K562 (cell line): Measurements from ENCODE around the gene AMBRA1. TPM values are rescaled to one million over a fixed set of nuclear protein-coding genes. Genes with fewer than 3 reads are reported as not detected.

Experiments used
- BDP1 ChIP-seq: IDR thresholded peaks from 3 replicates; pipeline ENCODE4 v1.6.1; 2011; ENCODE audit not compliant: insufficient read length, insufficient read depth
- CBFB ChIP-seq: sonication (generic); formaldehyde crosslinking; IDR thresholded peaks from 2 replicates; pipeline ENCODE4 v1.4.0; 2020; ENCODE audit warnings: mild to moderate bottlenecking, missing genetic modification reagents
- CGGBP1 ChIP-seq: fragments of 250-450 bp; sonication (Bioruptor Pico); IDR thresholded peaks from 2 replicates; pipeline ENCODE4 v1.9.0; 2021; ENCODE audit warnings: mild to moderate bottlenecking
- GABPB1 ChIP-seq: sonication (generic); formaldehyde crosslinking; IDR thresholded peaks from 2 replicates; pipeline ENCODE4 v1.8.0; 2022; ENCODE audit warnings: mild to moderate bottlenecking, missing genetic modification reagents
- GABPB2 ChIP-seq: fragments of 250-450 bp; sonication (Bioruptor Pico); conservative IDR thresholded peaks from 2 replicates; pipeline ENCODE4 v1.5.1; 2021; ENCODE audit warnings: mild to moderate bottlenecking
- MAZ ChIP-seq, 2 experiments: fragments of 450-650 bp in 1 of 2; sonication (generic) in 1 of 2; formaldehyde crosslinking; IDR thresholded peaks in 1 of 2; conservative IDR thresholded peaks in 1 of 2; 2 replicates each; pipeline versions ENCODE4 v1.4.0 to v1.5.0; 2020; ENCODE audit warnings: mild to moderate bottlenecking in 1 of 2, missing genetic modification reagents in 1 of 2
- MEF2A ChIP-seq: IDR thresholded peaks from 2 replicates; pipeline ENCODE4 v1.6.1; 2011; ENCODE audit warnings: low read depth, mild to moderate bottlenecking, low read length, moderate library complexity; ENCODE audit not compliant: control insufficient read depth
- MIER1 ChIP-seq: fragments of 450-650 bp; IDR thresholded peaks from 2 replicates; pipeline ENCODE4 v1.6.1; 2016; ENCODE audit warnings: antibody characterized with exemption, mild to moderate bottlenecking, low read depth
- NR2C1 ChIP-seq, 2 experiments: fragments of 450-650 bp; IDR thresholded peaks; 2 replicates each; pipeline ENCODE4 v1.6.1; 2017; ENCODE audit warnings: mild to moderate bottlenecking in 2 of 2, antibody characterized with exemption in 1 of 2, inconsistent platforms in 1 of 2, missing compliant biosample characterization in 1 of 2, missing genetic modification characterization in 1 of 2
- NR2C2 ChIP-seq, 2 experiments: fragments of 200-800 bp in 1 of 2; sonication (Bioruptor generic) in 1 of 2; sonication (generic) in 1 of 2; formaldehyde crosslinking in 1 of 2; IDR thresholded peaks; 2 replicates each; pipeline versions ENCODE4 v1.6.1 to v1.8.0; 2016 to 2022; ENCODE audit warnings: mild to moderate bottlenecking in 1 of 2, missing compliant biosample characterization in 1 of 2, missing genetic modification characterization in 1 of 2, missing genetic modification reagents in 1 of 2
- RFX5 ChIP-seq: IDR thresholded peaks from 2 replicates; pipeline ENCODE4 v1.6.1; 2011; ENCODE audit warnings: low read depth, mild to moderate bottlenecking, improper control_type of control experiment, low read length
- SIX5 ChIP-seq, 2 experiments: IDR thresholded peaks; 2 replicates each; pipeline ENCODE4 v1.6.1; 2011; ENCODE audit warnings: low read length in 2 of 2, borderline replicate concordance in 1 of 2, low read depth in 1 of 2, mild to moderate bottlenecking in 1 of 2, moderate library complexity in 1 of 2; ENCODE audit not compliant: insufficient read depth in 1 of 2
- SMARCA4 ChIP-seq: fragments of 450-650 bp; IDR thresholded peaks from 2 replicates; pipeline ENCODE4 v1.6.1; 2016
- SMARCB1 ChIP-seq: IDR thresholded peaks from 2 replicates; pipeline ENCODE4 v1.6.1; 2011; ENCODE audit warnings: improper control_type of control experiment, low read depth; ENCODE audit not compliant: insufficient read length
- TAF1 ChIP-seq: IDR thresholded peaks from 2 replicates; pipeline ENCODE4 v1.6.1; 2011; ENCODE audit warnings: mild to moderate bottlenecking, low read length, moderate library complexity; ENCODE audit not compliant: insufficient read depth, control insufficient read depth, severe bottlenecking; ENCODE audit errors: extremely low read depth
- ZNF143 ChIP-seq: sonication (generic); formaldehyde crosslinking; IDR thresholded peaks from 2 replicates; pipeline ENCODE4 v1.9.0; 2022; ENCODE audit warnings: mild to moderate bottlenecking, missing genetic modification reagents
- ZNF175 ChIP-seq: fragments of 200-800 bp; sonication (Bioruptor generic); IDR thresholded peaks from 2 replicates; pipeline ENCODE4 v1.6.1; 2016; ENCODE audit warnings: low read depth, mild to moderate bottlenecking, missing genetic modification characterization, missing compliant biosample characterization
- polyA plus RNA-seq, 8 experiments: library from polyadenylated mRNA; depleted of rRNA in 4 of 8; stranded (reverse) in 5 of 8; unstranded in 3 of 8; fragments of >200 nt; fragmentation: Nextera tagmentation in 2 of 8; fragmentation: Illumina TruSeq in 1 of 8; extraction: Ambion mirVana in 2 of 8; extraction: Trizol in 1 of 8; gene quantifications; 2 replicates each; pipeline versions ENCODE4 v1.2.1 to v1.2.3, GENCODE V29; 2011 to 2014; ENCODE audit warnings: inconsistent platforms in 1 of 8, missing spikeins in 1 of 8
- total RNA-seq, 7 experiments: library from RNA; depleted of rRNA in 6 of 7; stranded (reverse); fragments of >200 nt in 6 of 7; fragmentation: Illumina TruSeq in 2 of 7; extraction: Trizol in 2 of 7; gene quantifications; 2 replicates each; pipeline versions ENCODE4 v1.2.1 to v1.2.3, GENCODE V29; 2011 to 2021; ENCODE audit warnings: low replicate concordance in 1 of 7
- TF ChIP-seq, protein P1 (sequence below): fragments of 250-450 bp; sonication (Bioruptor Pico); IDR thresholded peaks from 2 replicates; pipeline ENCODE4 v1.6.1; 2021; ENCODE audit warnings: mild to moderate bottlenecking
- TF ChIP-seq, protein P2 (sequence below): fragments of 450-650 bp; IDR thresholded peaks from 2 replicates; pipeline ENCODE4 v1.6.1; 2016
- TF ChIP-seq, protein P3 (sequence below): fragments of 450-650 bp; IDR thresholded peaks from 2 replicates; pipeline ENCODE4 v1.6.1; 2016; ENCODE audit warnings: mild to moderate bottlenecking
- TF ChIP-seq, protein P4 (sequence below), 3 experiments: fragments of 200-800 bp in 1 of 3; sonication (Bioruptor generic) in 1 of 3; sonication (generic) in 1 of 3; formaldehyde crosslinking in 1 of 3; IDR thresholded peaks; 2 replicates each; pipeline versions ENCODE4 v1.6.1 to v1.8.0; 2016 to 2022; ENCODE audit warnings: mild to moderate bottlenecking in 2 of 3, missing compliant biosample characterization in 2 of 3, missing genetic modification characterization in 2 of 3, missing genetic modification reagents in 1 of 3

The AMBRA1 gene
- total and polyA plus RNA-seq, 9 of the 15 experiments (the other 6 are each of a cell fraction or from before 2014, with no cell fraction given) = 0.15 to 24.5 (median 13.0) TPM

GRCh38 chr11:46380340-46381047 lies 213.3 kb downstream of the AMBRA1 start (continued):
- no peak for TF ChIP-seq BDP1
- no peak for TF ChIP-seq ZNF143 (CRISPR knock-in tag)
- TF ChIP-seq TAF1 = no peak
- no peak for TF ChIP-seq NR2C1 (IDR thresholded peaks at IDR 0.05)
- TF ChIP-seq NR2C1 (tag; IDR thresholded peaks at IDR 0.05) = peak; percentile 59
- TF ChIP-seq, protein P1, sequence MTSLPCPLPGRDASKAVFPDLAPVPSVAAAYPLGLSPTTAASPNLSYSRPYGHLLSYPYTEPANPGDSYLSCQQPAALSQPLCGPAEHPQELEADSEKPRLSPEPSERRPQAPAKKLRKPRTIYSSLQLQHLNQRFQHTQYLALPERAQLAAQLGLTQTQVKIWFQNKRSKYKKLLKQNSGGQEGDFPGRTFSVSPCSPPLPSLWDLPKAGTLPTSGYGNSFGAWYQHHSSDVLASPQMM = no peak
- no peak for TF ChIP-seq CGGBP1 (CRISPR knock-in tag)
- TF ChIP-seq CBFB (CRISPR knock-in tag) = no peak
- TF ChIP-seq, protein P2, sequence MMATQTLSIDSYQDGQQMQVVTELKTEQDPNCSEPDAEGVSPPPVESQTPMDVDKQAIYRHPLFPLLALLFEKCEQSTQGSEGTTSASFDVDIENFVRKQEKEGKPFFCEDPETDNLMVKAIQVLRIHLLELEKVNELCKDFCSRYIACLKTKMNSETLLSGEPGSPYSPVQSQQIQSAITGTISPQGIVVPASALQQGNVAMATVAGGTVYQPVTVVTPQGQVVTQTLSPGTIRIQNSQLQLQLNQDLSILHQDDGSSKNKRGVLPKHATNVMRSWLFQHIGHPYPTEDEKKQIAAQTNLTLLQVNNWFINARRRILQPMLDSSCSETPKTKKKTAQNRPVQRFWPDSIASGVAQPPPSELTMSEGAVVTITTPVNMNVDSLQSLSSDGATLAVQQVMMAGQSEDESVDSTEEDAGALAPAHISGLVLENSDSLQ = peak; percentile 76
- TF ChIP-seq NR2C2 (CRISPR knock-in tag; IDR thresholded peaks at IDR 0.05) = no peak
- TF ChIP-seq NR2C2 (tag; IDR thresholded peaks at IDR 0.05) = peak; percentile 83
- peak; percentile 22; the same call in 1 of the 2 replicates for TF ChIP-seq GABPB1
- no peak for TF ChIP-seq RFX5
- no peak for TF ChIP-seq MEF2A
- TF ChIP-seq, protein P3, sequence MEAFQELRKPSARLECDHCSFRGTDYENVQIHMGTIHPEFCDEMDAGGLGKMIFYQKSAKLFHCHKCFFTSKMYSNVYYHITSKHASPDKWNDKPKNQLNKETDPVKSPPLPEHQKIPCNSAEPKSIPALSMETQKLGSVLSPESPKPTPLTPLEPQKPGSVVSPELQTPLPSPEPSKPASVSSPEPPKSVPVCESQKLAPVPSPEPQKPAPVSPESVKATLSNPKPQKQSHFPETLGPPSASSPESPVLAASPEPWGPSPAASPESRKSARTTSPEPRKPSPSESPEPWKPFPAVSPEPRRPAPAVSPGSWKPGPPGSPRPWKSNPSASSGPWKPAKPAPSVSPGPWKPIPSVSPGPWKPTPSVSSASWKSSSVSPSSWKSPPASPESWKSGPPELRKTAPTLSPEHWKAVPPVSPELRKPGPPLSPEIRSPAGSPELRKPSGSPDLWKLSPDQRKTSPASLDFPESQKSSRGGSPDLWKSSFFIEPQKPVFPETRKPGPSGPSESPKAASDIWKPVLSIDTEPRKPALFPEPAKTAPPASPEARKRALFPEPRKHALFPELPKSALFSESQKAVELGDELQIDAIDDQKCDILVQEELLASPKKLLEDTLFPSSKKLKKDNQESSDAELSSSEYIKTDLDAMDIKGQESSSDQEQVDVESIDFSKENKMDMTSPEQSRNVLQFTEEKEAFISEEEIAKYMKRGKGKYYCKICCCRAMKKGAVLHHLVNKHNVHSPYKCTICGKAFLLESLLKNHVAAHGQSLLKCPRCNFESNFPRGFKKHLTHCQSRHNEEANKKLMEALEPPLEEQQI = no peak
- TF ChIP-seq SMARCA4 = 0 out of 2 replicates have a peak, but pooled peaks have one; percentile 52
- no peak for TF ChIP-seq SMARCB1
- TF ChIP-seq, protein P4, sequence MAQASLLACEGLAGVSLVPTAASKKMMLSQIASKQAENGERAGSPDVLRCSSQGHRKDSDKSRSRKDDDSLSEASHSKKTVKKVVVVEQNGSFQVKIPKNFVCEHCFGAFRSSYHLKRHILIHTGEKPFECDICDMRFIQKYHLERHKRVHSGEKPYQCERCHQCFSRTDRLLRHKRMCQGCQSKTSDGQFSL (CRISPR knock-in tag; IDR thresholded peaks at IDR 0.05) = no peak
- TF ChIP-seq, protein P4 (tag; IDR thresholded peaks at IDR 0.05) = 0 out of 4 replicates have a peak, but pooled peaks of 1 of the 2 experiments have one; percentile 25
- peak in 1 of 2 experiments; percentile 81; a peak in 2 of 4 replicates for TF ChIP-seq MAZ (CRISPR knock-in tag; conservative IDR thresholded peaks at IDR 0.05 in 1 of 2, IDR thresholded peaks at IDR 0.05 in 1 of 2)
- no peak for TF ChIP-seq ZNF175 (CRISPR knock-in tag)
- TF ChIP-seq GABPB2 (CRISPR knock-in tag) = no peak
- no peak for TF ChIP-seq SIX5 (IDR thresholded peaks at IDR 0.05; ENCODE audit: borderline replicate concordance in 1 of 2, insufficient read depth in 1 of 2, low read depth in 1 of 2, low read length in 2 of 2)
- 0 out of 2 replicates have a peak, but pooled peaks have one; percentile 11 for TF ChIP-seq MIER1
